ENCODE results near the gene SH3GL2.

- TF ChIP-seq CTCF (IDR thresholded peaks at IDR 0.05) (no peak), POLR2A (IDR thresholded peaks at IDR 0.05) (no peak)
Observed at GRCh38 chr9:17757816-17758215, 178.9 kb downstream of the SH3GL2 start.

Data from heart left ventricle (tissue), 13 donors.